ENCODE data around the gene WDR6. TPM values are rescaled to one million over a fixed set of nuclear protein-coding genes. Genes with fewer than 3 reads are reported as not detected.

Gene WDR6
- total and polyA plus RNA-seq, 8 donors: 156 to 217 (median 183) TPM

DNA sequence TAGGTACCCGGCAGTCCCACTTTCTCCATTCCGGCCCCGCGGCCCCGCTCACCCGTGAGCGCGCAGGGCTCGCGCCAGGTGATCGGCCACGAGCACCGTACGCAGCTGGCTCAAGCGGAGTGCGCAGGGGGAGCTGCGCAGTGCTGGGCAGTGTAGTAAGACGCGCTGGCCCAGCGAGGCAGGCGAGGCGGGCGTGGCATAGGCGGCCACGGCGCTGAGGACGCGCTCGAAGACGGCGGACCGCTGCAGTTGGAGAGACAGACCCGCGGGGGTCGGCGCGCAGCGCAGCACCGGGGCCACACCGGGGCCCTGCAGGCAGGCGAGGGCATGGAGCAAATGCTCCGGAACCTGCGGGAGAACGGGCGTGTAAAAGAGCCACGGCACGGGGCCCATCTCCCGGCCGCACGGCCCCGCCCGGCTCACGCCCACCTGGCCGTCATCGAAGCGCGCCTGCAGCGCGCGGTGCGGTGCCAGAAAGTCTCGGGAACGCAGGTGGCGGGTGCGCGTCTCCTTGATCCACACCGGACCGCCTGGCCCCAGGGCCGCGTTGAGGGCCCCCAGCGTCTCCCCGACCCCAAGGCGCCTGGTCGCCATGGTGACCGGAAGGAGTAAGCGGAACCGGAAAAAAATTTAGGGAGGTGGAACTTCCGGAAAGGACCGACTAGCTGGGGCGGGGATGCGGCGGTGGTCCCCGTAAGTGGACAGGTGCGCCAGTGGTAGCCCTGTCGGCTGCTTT, 10.9 kb downstream of the WDR6 start, which contains the start of gene DALRD3:
DALRD3 (minus strand) TSS at position 610 of the 736 bp plus-strand sequence; CDS start at position 594, 16 bp downstream.
- peak; percentile 65 to 90 (median 72) for DNase-seq

DNA sequence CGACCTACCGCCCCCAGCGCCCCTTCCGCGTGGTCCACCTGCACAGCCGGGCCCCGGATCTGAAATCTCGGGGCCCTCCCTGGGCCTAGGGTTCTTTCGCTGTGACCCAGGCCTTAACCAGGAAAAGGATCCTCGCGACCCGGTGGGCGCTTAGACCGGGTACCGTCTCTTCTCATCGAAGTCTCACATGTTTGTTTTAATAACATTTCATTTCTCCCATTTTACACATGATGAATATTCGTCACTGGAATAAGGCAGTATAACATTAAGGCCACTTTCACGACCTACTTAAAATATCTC, 11.5 kb downstream of the WDR6 start:
- ATAC-seq: no peak
- TF ChIP-seq, protein P1, sequence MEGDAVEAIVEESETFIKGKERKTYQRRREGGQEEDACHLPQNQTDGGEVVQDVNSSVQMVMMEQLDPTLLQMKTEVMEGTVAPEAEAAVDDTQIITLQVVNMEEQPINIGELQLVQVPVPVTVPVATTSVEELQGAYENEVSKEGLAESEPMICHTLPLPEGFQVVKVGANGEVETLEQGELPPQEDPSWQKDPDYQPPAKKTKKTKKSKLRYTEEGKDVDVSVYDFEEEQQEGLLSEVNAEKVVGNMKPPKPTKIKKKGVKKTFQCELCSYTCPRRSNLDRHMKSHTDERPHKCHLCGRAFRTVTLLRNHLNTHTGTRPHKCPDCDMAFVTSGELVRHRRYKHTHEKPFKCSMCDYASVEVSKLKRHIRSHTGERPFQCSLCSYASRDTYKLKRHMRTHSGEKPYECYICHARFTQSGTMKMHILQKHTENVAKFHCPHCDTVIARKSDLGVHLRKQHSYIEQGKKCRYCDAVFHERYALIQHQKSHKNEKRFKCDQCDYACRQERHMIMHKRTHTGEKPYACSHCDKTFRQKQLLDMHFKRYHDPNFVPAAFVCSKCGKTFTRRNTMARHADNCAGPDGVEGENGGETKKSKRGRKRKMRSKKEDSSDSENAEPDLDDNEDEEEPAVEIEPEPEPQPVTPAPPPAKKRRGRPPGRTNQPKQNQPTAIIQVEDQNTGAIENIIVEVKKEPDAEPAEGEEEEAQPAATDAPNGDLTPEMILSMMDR (IDR thresholded peaks at IDR 0.05): no peak
- no peak for DNase-seq
- Histone ChIP-seq H3K4me1 (peaks cover 32 to 50% of the 10 kb centered on the region in 2 donors), H3K9me3 (no peaks in the 10 kb centered on the region), H3K27me3 (no peaks in the 10 kb centered on the region), H3K4me3 (peak overlapping the region; percentile 88 to 97), H3K36me3 (peaks cover 0 to 40% of the 10 kb centered on the region in 2 donors), H3K27ac (peak overlapping the region; percentile 59 to 89)
- intact Hi-C loops (cut with DNase I): no loop called here

More for the DNA sequence above, 10.9 kb downstream of the WDR6 start, which contains the start of gene DALRD3:
- Histone ChIP-seq H3K27ac (peak within 1 kb of the TSS; percentile 59 to 100), H3K36me3 (peaks cover 0 to 40% of the 10 kb centered on the region in 2 donors), H3K27me3 (no peaks in the 10 kb centered on the region), H3K4me3 (peak within 1 kb of the TSS; percentile 88 to 97), H3K9me3 (no peaks in the 10 kb centered on the region), H3K4me1 (peaks cover 28 to 44% of the 10 kb centered on the region in 2 donors)
- TF ChIP-seq, protein P1 (IDR thresholded peaks at IDR 0.05): no peak
- ATAC-seq: peak; percentile 14
- intact Hi-C loops (cut with DNase I): no loop called here

DNA sequence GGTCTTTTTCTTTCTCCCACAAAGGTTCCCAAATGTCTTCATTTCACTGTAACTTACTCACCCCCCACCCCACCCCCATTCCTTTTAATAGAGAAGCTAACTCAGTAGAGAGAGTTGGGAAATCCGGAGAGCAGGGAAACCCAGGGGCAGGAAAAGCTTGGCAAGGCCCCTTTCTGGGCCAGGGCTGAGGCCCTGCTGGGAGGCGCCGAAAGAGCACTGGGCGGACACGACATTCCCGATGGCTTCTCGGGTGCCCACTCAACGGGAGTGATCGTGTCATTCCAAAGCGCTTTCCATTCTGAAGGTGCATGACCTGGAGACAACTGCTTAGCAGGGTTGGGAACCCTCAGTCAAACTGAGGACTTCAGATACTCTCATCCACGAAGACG, 12.7 kb downstream of the WDR6 start:
- H3K9me3 ChIP-seq: no peaks in the 10 kb centered on the region
- intact Hi-C loops (cut with DNase I): no loop called here
- peak overlapping the region; percentile 91 to 99 for H3K4me3 ChIP-seq
- no peaks in the 10 kb centered on the region for H3K27me3 ChIP-seq
- TF ChIP-seq, protein P1 (IDR thresholded peaks at IDR 0.05): no peak
- H3K27ac ChIP-seq: peak overlapping the region; percentile 100
- no peak for ATAC-seq
- peaks cover 0 to 40% of the 10 kb centered on the region in 2 donors for H3K36me3 ChIP-seq
- no peak for DNase-seq
- peaks cover 32 to 60% of the 10 kb centered on the region in 2 donors for H3K4me1 ChIP-seq

DNA sequence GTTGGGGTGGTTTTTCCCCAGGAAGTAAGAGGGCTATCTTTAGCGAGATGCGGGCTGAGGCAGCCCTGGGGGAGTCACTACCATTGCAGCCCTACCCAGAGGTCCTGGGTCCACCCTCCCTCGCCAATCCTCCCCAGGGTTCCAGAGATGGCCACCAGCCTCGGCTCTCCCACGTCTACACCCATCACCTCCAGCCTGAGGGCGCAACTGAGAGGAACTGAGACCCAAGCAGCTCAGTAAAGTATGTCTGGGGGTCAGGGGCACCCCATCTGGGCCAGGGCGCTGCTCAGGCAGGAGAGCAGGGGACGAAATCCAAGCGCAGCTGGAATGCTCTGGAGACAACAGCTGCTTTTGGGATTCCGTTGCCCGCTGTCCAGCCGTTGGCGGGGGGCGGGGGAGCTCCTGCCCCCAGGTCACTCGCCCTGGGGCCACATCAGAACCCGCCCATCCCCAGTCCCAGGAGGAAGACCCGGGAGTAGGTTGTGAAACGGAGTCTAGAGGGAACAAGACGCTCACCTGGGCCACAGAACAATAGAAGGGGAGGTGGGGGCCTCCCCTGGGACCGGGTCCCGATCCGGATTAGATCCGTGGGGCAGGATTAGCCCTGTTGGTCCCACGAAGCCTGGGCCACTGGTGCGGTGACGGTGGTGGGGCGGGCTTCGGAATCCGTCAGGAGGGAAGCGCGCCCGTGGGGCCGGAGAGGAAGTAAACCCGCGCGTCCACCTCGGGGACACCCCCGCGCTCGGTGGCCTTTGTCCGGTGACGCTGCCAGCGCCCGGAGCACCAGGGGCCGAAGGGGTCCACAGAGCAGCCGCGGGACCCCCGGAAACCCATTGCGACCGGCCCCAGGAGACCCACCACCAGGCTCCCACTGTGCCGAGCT, 13.4 kb downstream of the WDR6 start:
- peaks cover 32 to 65% of the 10 kb centered on the region in 2 donors for H3K4me1 ChIP-seq
- intact Hi-C loops (cut with DNase I): no loop called here
- ATAC-seq (peak; percentile 11), DNase-seq (peak in 3 of 4 donors; percentile 19 to 95 (median 76))
- TF ChIP-seq, protein P1 (IDR thresholded peaks at IDR 0.05): no peak
- peak overlapping the region; percentile 91 to 99 for H3K4me3 ChIP-seq
- no peaks in the 10 kb centered on the region for H3K9me3 ChIP-seq
- H3K27me3 ChIP-seq: no peaks in the 10 kb centered on the region
- peak overlapping the region; percentile 100 for H3K27ac ChIP-seq
- peaks cover 0 to 40% of the 10 kb centered on the region in 2 donors for H3K36me3 ChIP-seq

All from left lung (tissue), 10 donors.